ENCODE data around the gene CTNNA3.
A peak's percentile ranks its signal among the peaks of the same experiment; 100 is the strongest.

Gene CTNNA3

DNA sequence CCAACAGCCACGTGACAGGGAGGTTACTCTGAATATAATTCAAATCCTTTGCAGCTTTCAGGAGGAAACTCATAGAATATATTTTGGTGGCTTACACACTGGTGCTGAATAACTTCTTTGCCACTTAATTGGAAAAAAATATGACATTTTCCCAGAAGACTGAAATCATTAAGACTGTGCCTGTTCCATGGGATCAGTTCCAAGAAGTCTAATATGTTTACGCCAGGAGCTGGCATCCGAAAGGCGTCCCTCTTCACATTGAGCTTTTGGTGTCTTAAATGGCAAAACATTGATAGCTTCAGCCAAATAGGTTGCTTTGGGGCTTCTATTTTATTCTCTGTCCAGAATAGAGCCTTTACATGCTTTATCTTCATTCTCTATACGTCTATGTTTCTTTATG, 1687.8 kb downstream of the CTNNA3 start:
- DNase-seq, result no peak

DNA sequence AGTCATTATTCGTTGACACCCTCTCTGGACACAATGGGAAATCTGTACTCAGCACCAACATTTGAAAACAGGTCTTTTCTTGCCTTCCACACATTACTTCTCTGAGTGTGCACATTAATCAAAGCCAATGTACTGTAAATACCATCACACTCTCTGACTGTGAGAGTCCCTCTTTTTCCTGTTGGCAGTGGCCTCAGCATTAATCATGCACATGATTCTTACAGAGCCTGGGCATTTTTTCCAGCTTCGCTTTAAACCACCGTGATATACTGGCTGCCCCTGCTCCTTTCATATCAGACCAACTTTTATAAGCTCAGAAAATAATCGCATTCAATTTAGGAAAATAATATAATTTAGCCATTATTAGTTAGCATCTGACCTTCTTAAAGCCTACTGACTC, 1689.6 kb downstream of the CTNNA3 start:
- no peak for DNase-seq

DNA sequence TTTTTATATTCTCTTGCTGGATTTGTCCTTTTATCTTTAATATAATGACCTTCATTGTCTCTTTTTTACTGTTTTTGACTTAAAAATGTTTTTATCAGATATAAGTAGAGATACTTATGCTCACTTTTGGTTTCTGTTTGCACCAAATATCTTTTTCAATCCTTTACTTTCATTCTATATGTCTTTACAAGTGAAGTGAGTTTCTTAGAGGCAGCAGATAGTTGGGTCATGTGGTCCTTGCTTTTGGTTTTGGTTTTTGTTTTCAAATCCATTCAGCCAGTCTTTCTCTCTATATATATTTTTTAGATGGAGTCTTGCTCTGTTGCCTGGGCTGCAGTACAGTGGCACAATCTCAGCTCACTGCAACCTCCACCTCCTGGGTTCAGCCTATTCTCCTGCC, 1702.5 kb downstream of the CTNNA3 start:
- DNase-seq, result no peak

DNA sequence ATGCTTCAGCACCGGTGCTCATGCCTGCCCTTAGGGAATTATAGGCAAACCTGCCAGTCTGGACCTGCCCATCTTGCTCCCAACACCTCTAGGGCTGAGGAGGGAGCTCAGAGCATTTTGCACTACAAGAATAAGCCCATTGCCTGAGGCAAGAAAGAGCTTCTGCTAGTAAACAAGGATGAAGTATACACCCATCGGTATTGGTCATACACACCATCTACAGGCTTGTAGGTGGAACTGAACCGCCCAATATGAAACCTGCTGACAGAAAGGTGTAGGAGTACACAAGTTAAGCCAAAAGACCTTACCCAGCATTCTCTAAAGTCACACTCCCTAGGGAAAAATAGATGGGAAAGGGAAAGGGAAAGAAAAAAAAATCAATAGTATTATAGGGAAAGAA, 1727.1 kb downstream of the CTNNA3 start:
- DNase-seq, result no peak

DNA sequence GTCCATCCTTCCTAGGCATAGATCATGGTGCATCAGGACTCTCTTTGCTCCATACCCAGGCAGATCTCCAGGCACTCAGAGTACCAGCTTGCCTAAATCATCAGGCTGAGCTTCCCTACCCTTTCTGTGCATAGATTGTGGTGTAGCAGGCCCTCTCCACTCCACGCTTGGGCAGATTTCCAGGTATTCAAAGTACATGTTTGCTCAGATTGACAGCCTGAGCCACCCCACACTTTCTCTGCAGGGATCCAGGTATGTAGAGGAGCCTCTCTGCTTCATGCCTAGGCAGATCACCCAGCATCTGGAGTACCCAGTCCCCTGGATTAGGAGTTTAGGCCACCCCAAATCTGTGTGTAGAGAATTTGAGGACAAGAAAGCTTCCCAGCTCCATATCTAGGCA, 1727.6 kb downstream of the CTNNA3 start:
- DNase-seq, result no peak

DNA sequence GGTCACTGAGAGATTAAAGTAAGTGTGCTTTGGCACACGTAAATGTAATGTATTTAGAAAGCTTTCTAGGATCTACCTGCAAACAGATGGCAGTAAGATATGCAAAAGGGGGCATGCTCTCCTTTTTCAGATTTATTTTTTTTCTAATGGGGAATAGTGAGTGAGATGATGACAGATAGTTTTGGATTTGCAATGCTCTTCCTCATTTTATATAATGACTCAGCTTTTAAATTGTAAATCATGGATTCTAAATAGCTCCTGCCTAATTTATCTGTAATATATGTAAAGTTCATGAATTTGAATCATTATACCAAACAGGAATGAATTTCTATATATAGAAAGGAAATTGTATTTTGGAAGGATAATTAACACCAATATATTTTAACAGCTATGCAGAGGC, 1731.8 kb downstream of the CTNNA3 start:
- no peak for DNase-seq

DNA sequence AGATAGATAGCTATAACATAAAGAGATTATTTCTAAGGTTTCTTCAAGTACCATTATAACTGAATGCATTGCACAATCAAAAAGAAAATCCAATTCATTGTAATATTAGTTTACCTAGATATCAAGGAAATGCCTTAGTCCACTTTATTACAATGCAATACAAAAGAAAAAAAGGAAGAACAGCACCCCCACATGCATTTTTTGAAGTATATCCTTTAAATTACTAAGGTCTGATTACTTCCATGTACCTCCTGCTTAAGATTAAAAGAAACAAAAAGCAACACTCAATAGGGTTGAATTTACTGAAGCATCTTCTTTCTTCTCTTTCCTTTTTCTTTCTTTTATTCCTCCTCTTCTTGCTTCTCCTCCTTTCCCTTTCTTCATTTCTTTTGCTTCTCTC, 1743.9 kb downstream of the CTNNA3 start:
- no peak for DNase-seq

DNA sequence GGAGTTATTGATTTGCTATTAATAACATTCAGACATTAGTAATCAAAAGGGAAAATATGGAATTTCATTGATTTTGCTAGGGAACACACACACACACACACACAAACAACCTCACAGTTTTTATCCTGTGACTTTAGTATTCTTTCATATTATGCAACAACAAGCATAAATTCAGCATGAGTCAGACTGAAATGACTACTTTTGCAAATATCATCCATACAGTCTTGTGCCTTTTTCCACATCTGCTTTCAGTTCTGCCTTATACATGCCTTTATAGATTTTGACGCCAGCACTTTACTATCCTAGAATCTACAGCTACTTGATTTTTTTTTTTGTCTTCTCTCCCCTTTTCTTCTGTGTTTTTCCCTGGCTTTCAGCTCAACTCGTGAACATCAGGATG, 1745.9 kb downstream of the CTNNA3 start:
- DNase-seq, result no peak

DNA sequence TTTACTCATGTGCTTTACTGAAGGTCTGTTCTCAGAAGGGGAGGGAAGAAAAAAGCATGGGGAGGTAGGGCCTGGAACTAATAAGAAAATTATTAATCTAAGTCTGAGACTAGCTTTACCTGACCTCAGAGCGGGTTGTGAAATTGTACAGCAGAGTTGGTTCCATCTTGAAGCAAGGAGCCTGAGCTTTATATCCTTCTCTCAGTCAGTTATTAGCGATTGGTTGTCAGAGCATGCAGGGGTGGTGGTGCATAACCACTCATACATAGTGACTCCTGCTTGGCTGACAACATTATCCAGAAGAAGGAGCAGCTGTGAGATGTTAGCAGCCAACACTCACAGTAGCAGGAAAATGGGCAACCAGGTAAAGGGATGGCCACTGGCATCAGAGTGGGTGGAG, 1746.5 kb downstream of the CTNNA3 start:
- DNase-seq, result no peak

DNA sequence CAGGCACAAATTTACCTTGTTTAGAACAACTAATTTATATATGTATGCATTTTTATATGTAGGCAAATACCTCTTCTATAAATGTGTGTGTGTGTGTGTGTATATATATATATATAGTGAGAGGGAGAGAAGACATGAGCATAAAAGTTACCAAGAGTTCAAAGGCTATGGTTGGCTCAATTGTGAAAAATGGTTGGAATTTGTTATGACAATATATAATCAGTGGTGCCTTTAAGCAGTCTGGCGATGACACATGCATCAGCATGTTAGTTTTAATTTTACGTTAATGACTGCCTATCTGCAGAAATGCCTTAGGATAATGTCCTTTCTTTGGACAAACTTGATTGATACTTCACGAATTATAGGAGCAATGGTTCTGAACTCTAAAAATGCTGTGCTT, 1750.9 kb downstream of the CTNNA3 start:
- no peak for DNase-seq

DNA sequence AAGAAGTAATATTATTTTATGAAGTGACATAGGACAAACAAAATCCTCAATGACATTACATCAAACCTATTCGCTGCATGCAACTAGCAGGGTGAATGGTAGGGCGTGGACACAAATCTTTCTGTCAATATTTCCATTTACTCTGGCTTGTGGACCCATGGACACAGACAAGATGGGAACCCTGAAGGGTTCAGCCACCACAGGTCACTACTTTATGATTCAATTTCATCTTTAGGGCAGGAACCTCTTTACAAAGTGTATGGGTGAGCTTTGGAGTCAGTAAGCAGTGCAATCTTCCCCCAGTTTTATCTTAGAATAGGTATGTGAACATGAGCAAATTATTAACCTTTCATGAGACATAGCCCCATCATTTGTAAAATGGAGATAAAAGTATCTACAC, 1752.5 kb downstream of the CTNNA3 start:
- DNase-seq, result no peak

DNA sequence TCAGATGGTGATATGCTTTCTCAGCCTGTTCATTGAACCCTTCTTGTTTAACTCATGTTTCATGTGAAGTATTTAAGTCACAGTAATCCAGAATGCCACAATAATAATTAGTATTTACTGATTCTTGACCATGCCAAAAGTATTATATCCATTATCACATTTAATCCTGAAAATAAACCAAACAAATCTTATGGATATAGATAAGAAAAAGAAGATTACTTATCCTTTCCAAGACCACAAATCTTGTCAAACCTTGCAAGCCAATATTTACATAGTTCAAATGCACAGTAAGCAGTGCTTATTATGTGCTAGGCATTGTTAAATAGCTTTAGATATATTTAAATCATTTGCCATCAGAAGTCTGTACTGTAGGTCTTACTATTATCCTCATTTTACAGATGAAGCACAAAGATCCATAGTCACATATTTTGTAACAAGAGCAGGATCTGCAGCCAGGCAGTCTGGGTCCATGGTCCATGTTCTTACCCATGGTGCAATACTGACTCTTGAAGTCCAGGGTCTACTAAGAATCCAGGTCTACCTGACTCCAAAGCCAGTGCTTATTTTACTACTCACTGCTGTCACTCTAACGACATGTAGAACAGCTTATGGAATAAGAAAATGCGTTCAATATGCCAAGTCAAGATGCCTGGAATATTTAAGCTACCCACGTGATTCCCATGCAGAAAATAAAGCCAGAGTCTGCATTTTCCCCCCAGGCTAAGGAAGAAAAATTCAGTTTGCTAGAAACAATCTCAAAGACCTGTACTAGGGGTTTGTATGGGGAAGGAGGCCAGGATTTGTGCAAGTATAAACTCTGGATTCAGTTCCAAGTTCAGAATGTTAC, 1755.0 kb downstream of the CTNNA3 start:
- no peak for DNase-seq

DNA sequence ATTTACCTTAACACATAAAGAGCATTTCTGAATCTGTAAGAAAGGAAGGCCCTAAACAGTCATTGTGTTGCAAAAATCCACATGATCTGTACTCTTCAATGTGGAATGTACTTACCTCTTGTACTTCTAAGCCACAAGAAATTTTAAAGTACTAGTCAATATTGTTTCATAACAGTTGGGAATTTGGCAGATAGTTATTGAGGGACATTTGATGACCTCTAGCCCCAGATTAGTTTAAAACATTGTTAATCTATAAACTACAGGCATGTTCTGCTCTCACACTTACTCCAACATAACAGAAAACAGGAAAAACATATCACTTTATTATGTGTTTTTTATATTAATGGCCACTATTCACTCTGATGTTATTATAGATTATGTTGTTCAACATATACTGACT, 1755.9 kb downstream of the CTNNA3 start:
- no peak for DNase-seq

DNA sequence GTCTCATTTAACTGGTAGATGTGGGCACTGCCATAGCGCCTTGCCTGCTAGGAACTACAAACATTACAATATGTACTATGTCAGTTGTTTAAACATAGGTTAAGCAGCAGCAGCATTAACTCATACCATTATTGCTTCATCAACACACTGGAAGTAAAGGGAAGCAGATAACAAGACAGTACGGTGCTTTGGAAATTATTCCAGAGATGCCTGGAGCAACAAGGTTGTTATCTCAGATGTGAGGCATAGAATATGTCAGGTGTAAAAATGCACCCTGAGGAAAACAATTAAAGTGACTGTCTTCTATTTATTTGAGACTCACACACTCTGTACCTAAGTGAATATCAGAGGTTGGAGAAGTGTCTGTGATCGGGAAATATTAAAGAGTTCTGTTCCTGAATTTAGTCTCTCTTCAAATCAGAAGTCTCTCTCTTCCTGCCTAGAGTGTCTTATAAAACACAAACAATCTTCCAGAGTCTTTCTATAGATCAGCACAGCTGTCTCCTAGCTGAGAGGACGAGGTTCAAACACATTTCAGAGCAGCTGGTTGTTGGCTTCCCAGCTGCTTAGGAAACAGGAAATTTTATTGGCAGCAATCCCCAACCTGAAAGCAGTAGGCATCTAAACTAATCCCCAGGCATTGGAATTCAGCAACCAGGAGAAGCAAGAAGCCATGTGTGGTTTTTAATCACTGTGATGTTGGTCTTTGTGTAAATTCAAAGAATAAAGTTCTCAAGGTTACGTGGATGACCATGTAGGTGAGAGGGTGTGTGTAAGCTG, 1764.5 kb downstream of the CTNNA3 start:
- peak; percentile 17 to 38 for DNase-seq

DNA sequence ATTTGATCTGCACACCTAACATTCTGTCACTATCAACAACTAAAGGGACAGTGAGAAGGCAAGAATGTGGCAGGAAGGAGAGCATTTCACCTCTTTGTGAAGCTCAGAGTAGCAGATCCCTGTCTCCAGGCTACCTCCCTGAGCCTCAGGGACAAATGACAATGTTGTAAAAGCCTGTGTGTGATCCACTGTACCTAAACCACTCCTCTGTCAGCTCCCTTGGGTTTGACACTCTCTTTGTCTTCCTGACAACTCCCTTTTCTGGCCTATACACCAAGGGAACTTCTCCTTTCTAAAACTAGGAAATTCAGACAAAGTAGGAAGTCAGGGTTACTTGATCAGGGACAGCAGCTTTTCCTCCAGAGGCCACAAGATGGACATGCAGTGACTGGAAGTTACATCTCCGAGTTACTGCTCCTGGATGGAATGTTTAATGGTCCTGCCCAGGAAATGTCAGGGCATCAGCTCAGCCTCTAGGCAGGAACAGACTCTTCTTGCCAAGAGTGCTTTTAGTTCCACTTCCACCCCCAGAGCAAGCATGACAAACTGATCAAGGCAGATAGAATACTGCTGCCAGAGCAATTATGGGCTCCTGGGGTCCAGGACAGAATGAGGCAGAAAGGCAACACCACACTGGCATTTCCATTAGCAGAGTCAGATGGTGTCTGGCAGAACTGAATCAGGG, 1784.7 kb downstream of the CTNNA3 start:
- no peak for DNase-seq

DNA sequence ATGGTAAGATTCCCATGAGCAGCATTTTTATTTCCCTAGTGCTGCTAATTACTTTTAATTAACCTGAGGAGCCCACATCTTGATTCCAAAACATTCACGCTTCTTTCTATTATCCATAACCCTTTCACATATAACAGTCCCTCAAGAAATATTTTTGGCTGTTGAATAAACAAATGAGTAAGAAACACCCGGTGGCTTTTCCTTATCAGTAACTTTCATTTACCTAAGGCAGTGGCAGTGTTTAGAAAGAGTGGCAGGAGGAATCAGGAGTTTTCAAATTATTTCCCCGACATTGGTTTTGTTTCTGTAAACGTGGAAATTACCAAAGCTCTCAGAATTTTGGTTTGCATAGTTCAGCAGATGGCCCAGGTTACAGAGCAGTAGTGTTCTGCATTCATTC, 1785.8 kb downstream of the CTNNA3 start:
- DNase-seq, result no peak

DNA sequence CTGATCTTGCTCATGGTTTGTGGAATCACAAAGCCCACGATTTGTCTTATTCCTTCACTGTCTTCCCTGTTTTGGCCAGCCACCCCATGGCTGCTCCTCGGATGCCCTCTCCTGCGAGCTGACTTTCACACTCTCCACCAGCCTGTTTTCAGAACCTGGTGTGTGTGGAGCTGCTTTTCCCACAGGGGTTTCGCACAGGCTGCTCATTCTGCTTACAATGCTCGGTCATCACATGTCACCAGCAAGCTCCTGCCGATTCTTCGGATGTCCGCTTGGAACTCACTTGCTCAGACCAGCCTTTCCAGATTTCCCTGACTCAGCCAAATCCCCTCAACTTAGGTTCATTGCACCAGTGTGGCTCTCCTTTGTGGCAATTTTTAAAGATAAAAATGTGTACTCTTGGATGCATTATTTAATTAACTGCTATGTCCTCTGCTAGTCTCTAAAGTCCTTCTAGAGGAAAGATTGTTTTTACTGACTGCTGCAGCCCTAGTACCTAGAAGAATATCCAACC, 1788.7 kb downstream of the CTNNA3 start:
- DNase-seq, result no peak

DNA sequence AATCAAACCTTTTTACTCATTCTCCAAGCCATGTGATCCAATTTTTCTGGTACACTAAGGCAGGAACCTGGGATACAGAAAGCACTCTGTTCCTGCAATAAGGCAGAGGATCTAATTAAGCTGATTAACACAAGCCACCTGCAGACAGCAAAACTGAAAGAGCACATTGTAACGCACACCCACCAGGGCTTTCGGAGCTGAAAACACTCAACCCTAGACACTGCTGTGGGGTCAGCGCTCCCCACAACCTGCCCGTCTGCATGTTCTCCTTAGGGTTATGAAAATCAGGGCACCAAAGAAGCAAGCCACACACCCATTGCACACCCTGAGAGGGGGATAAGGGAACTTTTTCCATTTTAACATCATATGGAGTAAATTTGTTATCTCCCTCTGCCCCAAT, 1792.4 kb downstream of the CTNNA3 start:
- DNase-seq, result no peak

DNA sequence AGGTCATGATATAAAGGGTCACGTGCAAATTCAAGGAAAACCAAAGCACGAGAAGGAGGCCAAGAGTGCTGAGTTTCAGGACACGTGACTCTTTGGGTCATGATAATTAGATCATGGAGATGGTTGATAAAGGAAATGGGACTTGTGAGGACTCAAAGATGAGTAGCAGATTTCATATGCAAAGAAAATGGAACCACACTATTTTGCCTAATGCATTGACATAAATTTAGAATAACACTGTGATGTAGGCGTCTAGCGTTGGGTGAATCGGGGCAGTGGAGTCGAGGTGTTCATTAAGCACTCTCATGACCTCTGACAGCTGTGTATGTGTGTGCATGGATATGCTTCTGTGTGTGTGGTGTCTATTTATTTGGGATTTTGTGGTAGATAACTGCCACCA, 1795.7 kb downstream of the CTNNA3 start:
- DNase-seq, result no peak

DNA sequence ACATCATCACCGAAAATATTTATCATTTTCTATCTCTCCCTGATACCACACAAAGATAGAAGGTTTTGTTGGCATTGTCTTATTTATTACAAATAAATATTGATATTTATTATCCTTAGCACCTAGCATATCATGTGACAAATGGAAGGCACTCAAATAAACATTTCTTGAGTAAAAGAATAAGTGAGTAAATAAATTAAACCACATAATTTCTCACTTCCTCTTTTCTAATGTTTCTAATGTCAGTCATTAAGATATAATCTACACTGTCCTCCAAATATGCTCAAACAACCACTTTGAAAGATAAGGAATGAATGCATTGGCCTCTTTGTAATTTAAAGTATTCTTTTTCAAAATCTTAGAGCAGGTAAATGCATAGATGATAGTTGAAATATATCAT, 1797.9 kb downstream of the CTNNA3 start:
- no peak for DNase-seq

DNA sequence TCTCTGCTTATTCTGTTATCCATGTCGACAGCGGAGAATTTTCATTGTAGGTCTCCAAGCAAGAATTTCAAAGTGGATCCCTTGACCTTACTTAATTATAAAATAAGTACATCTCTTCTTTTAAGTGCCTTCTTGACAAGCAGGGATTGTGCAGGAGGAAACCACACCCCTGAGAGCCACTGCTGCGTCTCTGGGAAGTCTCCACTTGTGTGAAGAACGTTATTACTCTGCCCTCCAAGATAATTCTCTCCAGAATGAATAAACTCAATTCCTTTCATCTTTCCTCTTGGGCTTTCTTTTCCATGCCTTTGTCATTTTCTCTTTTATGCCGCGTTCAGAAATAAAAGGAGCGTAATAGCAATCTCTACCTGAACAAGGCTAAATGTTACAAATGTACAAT, 1801.0 kb downstream of the CTNNA3 start:
- DNase-seq, result no peak

DNA sequence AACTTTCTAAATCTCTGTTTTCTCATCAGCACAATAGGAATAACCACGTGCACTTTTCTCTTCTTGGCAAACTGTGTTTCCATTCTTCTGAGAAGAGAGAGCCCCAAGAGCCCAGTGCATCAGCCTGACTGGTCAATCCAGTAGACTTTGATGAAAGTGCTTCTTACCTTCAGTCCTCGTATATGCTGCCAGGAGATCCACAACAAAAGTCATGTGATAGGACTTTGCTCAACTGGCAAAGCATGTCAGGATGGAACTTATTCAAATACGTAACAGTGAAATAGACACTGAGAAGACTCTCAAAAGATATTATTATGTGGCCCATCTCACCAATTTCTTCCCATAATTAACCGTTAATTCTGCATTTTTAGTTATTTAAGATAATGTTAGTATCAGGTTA, 1801.6 kb downstream of the CTNNA3 start:
- no peak for DNase-seq

DNA sequence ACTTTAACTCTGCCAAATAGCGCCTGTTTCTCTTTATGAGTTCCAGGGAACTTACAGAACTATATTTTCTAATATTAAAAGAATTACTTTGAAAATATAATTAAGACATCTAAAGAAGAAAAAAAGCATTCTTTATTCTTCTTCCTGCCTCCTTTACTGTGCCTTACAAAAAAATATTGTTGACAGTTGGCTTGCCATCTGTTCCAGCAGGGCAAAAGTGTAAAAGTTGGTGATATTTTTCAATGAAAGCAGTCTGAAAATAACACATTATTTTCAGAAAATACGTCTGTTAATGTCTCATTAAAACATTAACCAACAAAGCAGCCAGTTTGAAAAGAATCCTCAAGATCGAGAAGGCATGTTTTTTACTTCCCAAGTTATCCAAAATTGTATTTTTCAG, 1802.3 kb downstream of the CTNNA3 start:
- no peak for DNase-seq

DNA sequence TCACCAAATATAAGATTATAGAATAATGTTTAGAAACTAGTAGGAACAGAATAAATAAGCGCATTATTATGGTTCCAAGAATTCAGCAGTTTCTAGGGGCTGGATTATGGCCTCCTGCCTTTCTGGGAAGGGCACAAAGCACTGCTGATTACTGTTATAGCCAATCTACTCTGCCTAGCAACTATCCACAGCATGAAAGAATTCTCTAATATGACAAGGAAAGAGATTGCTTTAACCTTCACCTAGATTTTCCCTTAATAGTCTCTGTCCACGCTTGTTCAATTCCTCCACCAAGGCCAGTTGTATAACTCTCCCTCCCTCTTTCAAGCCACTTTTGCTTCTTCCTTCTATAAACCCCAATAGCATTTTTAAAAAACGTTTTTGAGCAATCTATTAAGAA, 1803.7 kb downstream of the CTNNA3 start:
- DNase-seq, result no peak
